HepG2 (cell line): ENCODE data around the gene TFEB. TPM values are rescaled to one million over a fixed set of nuclear protein-coding genes. Genes with fewer than 3 reads are reported as not detected.

Experiments
- EZH2 ChIP-seq: conservative IDR thresholded peaks from 2 replicates; pipeline ENCODE4 v1.6.1; 2012; ENCODE audit warnings: mild to moderate bottlenecking, low read depth, low read length, moderate library complexity
- FOXC1 ChIP-seq: sonication (generic); formaldehyde crosslinking; IDR thresholded peaks from 2 replicates; pipeline ENCODE4 v1.8.0; 2022; ENCODE audit warnings: mild to moderate bottlenecking, missing genetic modification reagents, borderline replicate concordance
- HMG20B ChIP-seq: conservative IDR thresholded peaks from 2 replicates; pipeline ENCODE4 v1.6.1; 2016; ENCODE audit warnings: missing genetic modification reagents, missing compliant biosample characterization
- HNF4G ChIP-seq, 2 experiments: sonication (generic) in 1 of 2; formaldehyde crosslinking in 1 of 2; IDR thresholded peaks; 2 replicates each; pipeline versions ENCODE4 v1.4.0 to v1.6.1; 2011 to 2020; ENCODE audit warnings: borderline replicate concordance in 2 of 2, low read depth in 2 of 2, mild to moderate bottlenecking in 2 of 2, low read length in 1 of 2, missing genetic modification reagents in 1 of 2, moderate library complexity in 1 of 2
- KAT8 ChIP-seq: IDR thresholded peaks from 2 replicates; pipeline ENCODE4 v1.6.1; 2016; ENCODE audit warnings: missing genetic modification reagents, missing compliant biosample characterization
- MED1 ChIP-seq: sonication (generic); formaldehyde crosslinking; IDR thresholded peaks from 2 replicates; pipeline ENCODE4 v1.4.0; 2020; ENCODE audit warnings: missing genetic modification reagents
- PRDM15 ChIP-seq: sonication (generic); formaldehyde crosslinking; IDR thresholded peaks from 2 replicates; pipeline ENCODE4 v1.4.0; 2020; ENCODE audit warnings: missing genetic modification reagents
- SETDB1 ChIP-seq: sonication (generic); formaldehyde crosslinking; IDR thresholded peaks from 2 replicates; pipeline ENCODE4 v1.5.1; 2020; ENCODE audit warnings: missing genetic modification reagents, mild to moderate bottlenecking, borderline replicate concordance
- SMARCC2 ChIP-seq: fragments of 450-650 bp; IDR thresholded peaks from 2 replicates; pipeline ENCODE4 v1.6.1; 2017; ENCODE audit warnings: antibody characterized with exemption, mild to moderate bottlenecking
- ZBTB39 ChIP-seq: sonication (generic); formaldehyde crosslinking; IDR thresholded peaks from 2 replicates; pipeline ENCODE4 v1.5.0; 2020; ENCODE audit warnings: missing genetic modification reagents
- ZNF124 ChIP-seq: sonication (generic); formaldehyde crosslinking; IDR thresholded peaks from 2 replicates; pipeline ENCODE4 v1.4.0; 2020; ENCODE audit warnings: missing genetic modification reagents
- ZNF253 ChIP-seq: sonication (generic); formaldehyde crosslinking; IDR thresholded peaks from 2 replicates; pipeline ENCODE4 v1.8.0; 2022; ENCODE audit warnings: mild to moderate bottlenecking, missing genetic modification reagents, borderline replicate concordance
- ZNF280B ChIP-seq: sonication (generic); formaldehyde crosslinking; IDR thresholded peaks from 2 replicates; pipeline ENCODE4 v1.5.0; 2020; ENCODE audit warnings: missing genetic modification reagents, mild to moderate bottlenecking, borderline replicate concordance
- ZNF34 ChIP-seq: sonication (generic); formaldehyde crosslinking; IDR thresholded peaks from 2 replicates; pipeline ENCODE4 v1.4.0; 2020; ENCODE audit warnings: mild to moderate bottlenecking, missing genetic modification reagents, borderline replicate concordance
- ZNF543 ChIP-seq: sonication (generic); formaldehyde crosslinking; IDR thresholded peaks from 2 replicates; pipeline ENCODE4 v1.4.0; 2020; ENCODE audit warnings: mild to moderate bottlenecking, missing genetic modification reagents
- ZNF556 ChIP-seq: sonication (generic); formaldehyde crosslinking; IDR thresholded peaks from 2 replicates; pipeline ENCODE4 v1.4.0; 2020; ENCODE audit warnings: mild to moderate bottlenecking, missing genetic modification reagents, borderline replicate concordance
- ZNF564 ChIP-seq: sonication (generic); formaldehyde crosslinking; IDR thresholded peaks from 2 replicates; pipeline ENCODE4 v1.8.1; 2023; ENCODE audit warnings: mild to moderate bottlenecking, missing genetic modification reagents
- ZNF766 ChIP-seq: sonication (generic); formaldehyde crosslinking; IDR thresholded peaks from 2 replicates; pipeline ENCODE4 v1.5.0; 2020; ENCODE audit warnings: missing genetic modification reagents, borderline replicate concordance
- ZSCAN5A ChIP-seq: sonication (generic); formaldehyde crosslinking; IDR thresholded peaks from 2 replicates; pipeline ENCODE4 v1.8.0; 2022; ENCODE audit warnings: mild to moderate bottlenecking, missing genetic modification reagents, borderline replicate concordance
- polyA plus RNA-seq, 8 experiments: library from polyadenylated mRNA; depleted of rRNA in 3 of 8; stranded (reverse) in 7 of 8; unstranded in 1 of 8; fragments of >200 nt; fragmentation: Illumina TruSeq in 4 of 8; extraction: Trizol in 4 of 8; gene quantifications; 2 replicates each; pipeline versions ENCODE4 v1.2.1 to v1.2.3, GENCODE V29; 2011 to 2016; ENCODE audit warnings: low read depth in 4 of 8, missing spikeins in 1 of 8, mixed read lengths in 1 of 8; ENCODE audit not compliant: insufficient read depth in 1 of 8
- total RNA-seq, 5 experiments: library from RNA; depleted of rRNA; stranded (reverse); fragments of >200 nt; fragmentation: Illumina TruSeq; extraction: Trizol; gene quantifications; 2 replicates each; pipeline ENCODE4 v1.2.3, GENCODE V29; 2016; ENCODE audit warnings: low read depth in 1 of 5

TFEB gene
- total and polyA plus RNA-seq, 2 of the 13 experiments (the other 11 are each of a cell fraction or from before 2014, with no cell fraction given): 13.3 to 18.7 TPM

- TF ChIP-seq HNF4G (IDR thresholded peaks at IDR 0.05; ENCODE audit: borderline replicate concordance, low read depth, low read length) (peak; percentile 23; the same call in 1 of the 2 replicates), HNF4G (CRISPR knock-in tag; IDR thresholded peaks at IDR 0.05; ENCODE audit: borderline replicate concordance, low read depth) (no peak), ZNF543 (CRISPR knock-in tag) (no peak), ZSCAN5A (no peak), ZNF34 (CRISPR knock-in tag) (no peak), SMARCC2 (no peak), MED1 (CRISPR knock-in tag) (peak; percentile 70), PRDM15 (CRISPR knock-in tag) (no peak), HMG20B (0 out of 2 replicates have a peak, but pooled peaks have one; percentile 37), ZNF766 (CRISPR knock-in tag) (0 out of 2 replicates have a peak, but pooled peaks have one; percentile 47), ZNF280B (CRISPR knock-in tag) (peak; percentile 42; the same call in 1 of the 2 replicates), SETDB1 (CRISPR knock-in tag) (no peak), FOXC1 (CRISPR knock-in tag) (no peak; the same call in 1 of the 2 replicates), KAT8 (CRISPR knock-in tag) (peak; percentile 74), ZNF556 (CRISPR knock-in tag) (peak; percentile 94), ZBTB39 (CRISPR knock-in tag) (0 out of 2 replicates have a peak, but pooled peaks have one; percentile 49), EZH2 (no peak), ZNF124 (CRISPR knock-in tag) (peak; percentile 84), ZNF564 (CRISPR knock-in tag) (peak; percentile 89; the same call in 1 of the 2 replicates), ZNF253 (no peak)
Observed at GRCh38 chr6:41723530-41724227, 11.7 kb downstream of the TFEB start (continued).
